Hepatocyte (in vitro differentiated cells): ENCODE results near the gene SLC29A2. TPM values are rescaled to one million over a fixed set of nuclear protein-coding genes. Genes with fewer than 3 reads are reported as not detected.
"Not testable (repeated sequence)": the region's sequence is repeated elsewhere in the genome, so short reads cannot be mapped to it uniquely, and the experiment has no call there.

Experiments used
- DNase-seq: peaks from one replicate; pipeline ENCODE4 v3.0.0-alpha.2; 2016; ENCODE audit warnings: low spot score
- H2AFZ ChIP-seq: fragments of 200-600 bp; sonication (generic); 2 replicates; pipeline ENCODE4 v1.6.0; 2016; ENCODE audit warnings: antibody characterized with exemption, mild to moderate bottlenecking
- H3K27ac ChIP-seq: fragments of 200-600 bp; sonication (generic); 2 replicates; pipeline ENCODE4 v1.5.1; 2016; ENCODE audit warnings: mild to moderate bottlenecking
- H3K27me3 ChIP-seq: fragments of 200-600 bp; sonication (generic); 2 replicates; pipeline ENCODE4 v1.6.1; 2016
- H3K36me3 ChIP-seq: fragments of 200-600 bp; sonication (generic); replicated peaks from 2 replicates; pipeline ENCODE4 v1.5.1; 2016; ENCODE audit warnings: low read depth; ENCODE audit not compliant: insufficient read depth
- H3K4me1 ChIP-seq: fragments of 200-600 bp; sonication (generic); 2 replicates; pipeline ENCODE4 v1.5.1; 2016; ENCODE audit warnings: mild to moderate bottlenecking, moderate library complexity; ENCODE audit not compliant: insufficient read depth
- H3K4me2 ChIP-seq: fragments of 200-600 bp; sonication (generic); 2 replicates; pipeline ENCODE4 v1.6.0; 2016
- H3K4me3 ChIP-seq: fragments of 200-600 bp; sonication (generic); 2 replicates; pipeline ENCODE4 v1.5.1; 2016; ENCODE audit warnings: mild to moderate bottlenecking
- H3K79me2 ChIP-seq: fragments of 200-600 bp; sonication (generic); 2 replicates; pipeline ENCODE4 v1.6.0; 2017; ENCODE audit warnings: mild to moderate bottlenecking
- H3K9me2 ChIP-seq: fragments of 200-600 bp; sonication (generic); replicated peaks from 2 replicates; pipeline ENCODE4 v1.6.0; 2017; ENCODE audit warnings: mild to moderate bottlenecking; ENCODE audit not compliant: insufficient read depth
- H3K9me3 ChIP-seq: fragments of 200-600 bp; sonication (generic); 2 replicates; pipeline ENCODE4 v1.5.1; 2016; ENCODE audit warnings: low read depth, mild to moderate bottlenecking
- H4K20me1 ChIP-seq: fragments of 200-600 bp; sonication (generic); 2 replicates; pipeline ENCODE4 v1.6.0; 2016; ENCODE audit warnings: mild to moderate bottlenecking; ENCODE audit not compliant: insufficient read depth, poor library complexity, severe bottlenecking
- CTCF ChIP-seq: fragments of 200-600 bp; sonication (generic); IDR thresholded peaks from 2 replicates; pipeline ENCODE4 v1.5.1; 2016; ENCODE audit warnings: antibody characterized with exemption, mild to moderate bottlenecking; ENCODE audit not compliant: poor library complexity
- EZH2 ChIP-seq: fragments of 200-600 bp; sonication (generic); IDR thresholded peaks from 2 replicates; pipeline ENCODE4 v1.6.1; 2016; ENCODE audit warnings: antibody characterized with exemption, mild to moderate bottlenecking, borderline replicate concordance
- EZH2phosphoT487 ChIP-seq: fragments of 200-600 bp; sonication (generic); IDR thresholded peaks from one replicate; pipeline ENCODE4 v1.6.1; 2018; ENCODE audit warnings: antibody characterized with exemption, mild to moderate bottlenecking, low read depth, moderate library complexity; ENCODE audit not compliant: unreplicated experiment, severe bottlenecking
- WGBS: methylation state at CpG from one replicate; pipeline ENCODE4 v1.1.6; 2016; ENCODE audit warnings: low lambda C conversion rate; ENCODE audit errors: missing lambda C conversion rate; 5-methylcytosine and 5-hydroxymethylcytosine counted together
- polyA plus RNA-seq: library from polyadenylated mRNA; unstranded; fragments of >200 nt; fragmentation: Nextera tagmentation; extraction: Ambion mirVana; gene quantifications from 2 replicates; pipeline ENCODE4 v1.2.1, GENCODE V29; 2016
- total RNA-seq: library from RNA; depleted of rRNA; stranded (reverse); fragments of >200 nt; gene quantifications from 2 replicates; pipeline ENCODE4 v1.2.3, GENCODE V29; 2014

SLC29A2 gene
- total and polyA plus RNA-seq, 2 experiments from 2014 or later, result 11.3 to 20.2 TPM

- Histone ChIP-seq H3K4me3 (no peak overlapping the region), H3K27ac (no peak overlapping the region), H3K9me2 (no peaks in the 10 kb centered on the region), H3K27me3 (no peaks in the 10 kb centered on the region), H3K36me3 (no peaks in the 10 kb centered on the region), H2AFZ (no peak overlapping the region), H4K20me1 (no peaks in the 10 kb centered on the region), H3K4me2 (no peak overlapping the region), H3K79me2 (peaks cover 2% of the 10 kb centered on the region), H3K4me1 (peaks cover 46% of the 10 kb centered on the region), H3K9me3 (no peaks in the 10 kb centered on the region)
- TF ChIP-seq CTCF, result no peak
- no peak for DNase-seq
- 87% methylated on average over 4 of the region's 4 CpGs for WGBS
Observed at GRCh38 chr11:66321606-66322005, 50.0 kb downstream of the SLC29A2 start.

GRCh38 chr11:66320748-66321147 is 50.8 kb downstream of the SLC29A2 start:
- DNase-seq, H3K4me2 ChIP-seq, H2AFZ ChIP-seq, H3K36me3 ChIP-seq, H3K27me3 ChIP-seq, H3K4me3 ChIP-seq, H3K27ac ChIP-seq, H3K9me3 ChIP-seq, H3K9me2 ChIP-seq, H4K20me1 ChIP-seq: not testable (repeated sequence)
- Histone ChIP-seq H3K79me2 (peaks cover 11% of the 10 kb centered on the region), H3K4me1 (peaks cover 38% of the 10 kb centered on the region)
- WGBS, result 96% methylated on average over 6 of the region's 6 CpGs

GRCh38 chr11:66320289-66320688 is 51.3 kb downstream of the SLC29A2 start:
- H3K4me2 ChIP-seq, H3K27me3 ChIP-seq, H3K9me2 ChIP-seq, H4K20me1 ChIP-seq, H3K4me3 ChIP-seq, H2AFZ ChIP-seq, DNase-seq, H3K36me3 ChIP-seq, H3K9me3 ChIP-seq, H3K27ac ChIP-seq: not testable (repeated sequence)
- WGBS, result 92% methylated on average over 2 of the region's 2 CpGs
- peaks cover 33% of the 10 kb centered on the region for H3K4me1 ChIP-seq
- H3K79me2 ChIP-seq, result peaks cover 15% of the 10 kb centered on the region

- Histone ChIP-seq H3K27me3 (no peaks in the 10 kb centered on the region), H3K4me3 (no peak overlapping the region), H3K36me3 (no peaks in the 10 kb centered on the region), H4K20me1 (no peaks in the 10 kb centered on the region), H3K27ac (peak overlapping the region; percentile 97), H3K4me2 (peak overlapping the region; percentile 4), H3K9me3 (no peaks in the 10 kb centered on the region), H3K9me2 (no peaks in the 10 kb centered on the region), H3K4me1 (peaks cover 23% of the 10 kb centered on the region), H3K79me2 (peaks cover 29% of the 10 kb centered on the region), H2AFZ (no peak overlapping the region)
- no peak for TF ChIP-seq EZH2phosphoT487
- no peak for TF ChIP-seq EZH2
- TF ChIP-seq CTCF, result no peak
- no peak for DNase-seq
- 90% methylated on average over 3 of the region's 3 CpGs for WGBS
Observed at GRCh38 chr11:66318600-66318970, 53.0 kb downstream of the SLC29A2 start.
